Measurements from ENCODE around the gene GRID2. TPM values are rescaled to one million over a fixed set of nuclear protein-coding genes. Genes with fewer than 3 reads are reported as not detected.

Gene GRID2
- total RNA-seq, 1 donor from 2014 or later: 0.17 TPM

DNA sequence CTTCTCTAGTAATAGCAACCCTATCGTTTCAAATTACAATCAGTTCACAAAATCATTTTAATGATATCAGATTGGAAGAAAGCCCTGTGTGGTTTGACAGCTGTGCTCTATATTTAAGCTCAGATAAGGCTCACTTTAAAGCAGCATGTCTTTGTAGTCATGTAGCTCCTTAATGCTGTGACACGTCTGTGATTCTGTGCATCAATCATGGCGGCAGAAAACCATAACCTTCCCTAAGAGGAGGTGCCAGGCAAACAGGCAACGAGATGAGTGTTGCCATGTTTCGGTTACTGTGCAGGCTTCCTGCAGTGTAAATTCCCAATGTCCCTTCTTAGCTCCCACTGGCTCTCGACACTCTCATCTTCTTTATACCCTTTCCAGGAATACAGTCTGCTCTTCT lies 212.7 kb downstream of the GRID2 start:
- Mint-ChIP-seq H3K36me3 (no peaks in the 10 kb centered on the region), H3K27me3 (ENCODE audit: insufficient read depth, low read depth) (no peaks in the 10 kb centered on the region), H3K4me3 (no peak overlapping the region), H3K27ac (no peak overlapping the region), H3K9me3 (no peaks in the 10 kb centered on the region), H3K4me1 (peaks cover 11% of the 10 kb centered on the region)
- TF ChIP-seq CTCF (IDR thresholded peaks at IDR 0.05) (no peak), EZH2phosphoT487 (IDR thresholded peaks at IDR 0.05) (no peak), EZH2 (IDR thresholded peaks at IDR 0.05) (no peak)
- no peak overlapping the region for H2AFZ ChIP-seq (replicated peaks)
- H3K27ac ChIP-seq: no peak overlapping the region
- peaks cover 6% of the 10 kb centered on the region for H3F3A ChIP-seq (ENCODE audit: low read depth)
- DNase-seq (ENCODE audit: low spot score): no peak
- no peaks in the 10 kb centered on the region for H3K27me3 ChIP-seq
- no peak overlapping the region for H3K4me2 ChIP-seq
- no peaks in the 10 kb centered on the region for H3K9me3 ChIP-seq (ENCODE audit: low read depth)
- no peaks in the 10 kb centered on the region for H4K20me1 ChIP-seq (ENCODE audit: low read depth)
- H3K9ac ChIP-seq: no peak overlapping the region
- H3K36me3 ChIP-seq: no peaks in the 10 kb centered on the region
- H3K79me2 ChIP-seq (ENCODE audit: low read depth): no peaks in the 10 kb centered on the region
- no peak overlapping the region for H3K4me3 ChIP-seq
- H3K4me1 ChIP-seq: peaks cover 15% of the 10 kb centered on the region

DNA sequence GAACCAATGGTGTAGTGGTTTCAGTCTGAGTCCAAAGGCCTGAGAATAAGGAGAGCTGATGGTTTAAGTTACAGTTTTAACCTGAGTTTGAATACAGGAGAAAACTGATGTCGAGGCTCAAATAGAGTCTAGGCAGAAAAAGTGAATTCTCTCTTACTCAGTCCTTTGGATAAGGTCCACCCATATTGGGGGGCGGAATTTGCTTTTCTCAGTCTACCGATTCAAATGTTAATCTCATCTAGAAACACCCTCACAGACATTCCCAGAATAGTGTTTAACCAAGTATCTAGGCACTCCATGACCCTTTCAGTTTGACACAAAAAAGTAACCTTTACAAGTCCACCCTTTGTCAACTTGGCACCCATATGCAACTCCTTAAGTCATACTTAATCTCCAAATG lies 216.0 kb downstream of the GRID2 start:
- H2AFZ ChIP-seq (replicated peaks): no peak overlapping the region
- H3K4me2 ChIP-seq: no peak overlapping the region
- H3K4me1 ChIP-seq: peaks cover 18% of the 10 kb centered on the region
- DNase-seq (ENCODE audit: low spot score): no peak
- TF ChIP-seq CTCF (IDR thresholded peaks at IDR 0.05) (no peak), EZH2 (IDR thresholded peaks at IDR 0.05) (no peak), EZH2phosphoT487 (IDR thresholded peaks at IDR 0.05) (no peak)
- Mint-ChIP-seq H3K27ac (no peak overlapping the region), H3K4me3 (no peak overlapping the region), H3K9me3 (no peaks in the 10 kb centered on the region), H3K36me3 (no peaks in the 10 kb centered on the region), H3K27me3 (ENCODE audit: insufficient read depth, low read depth) (no peaks in the 10 kb centered on the region), H3K4me1 (peaks cover 7% of the 10 kb centered on the region)
- no peaks in the 10 kb centered on the region for H3K36me3 ChIP-seq
- H4K20me1 ChIP-seq (ENCODE audit: low read depth): no peaks in the 10 kb centered on the region
- no peaks in the 10 kb centered on the region for H3K79me2 ChIP-seq (ENCODE audit: low read depth)
- H3K9ac ChIP-seq: no peak overlapping the region
- peaks cover 6% of the 10 kb centered on the region for H3F3A ChIP-seq (ENCODE audit: low read depth)
- no peaks in the 10 kb centered on the region for H3K9me3 ChIP-seq (ENCODE audit: low read depth)
- no peaks in the 10 kb centered on the region for H3K27me3 ChIP-seq
- H3K27ac ChIP-seq: no peak overlapping the region
- H3K4me3 ChIP-seq: no peak overlapping the region

DNA sequence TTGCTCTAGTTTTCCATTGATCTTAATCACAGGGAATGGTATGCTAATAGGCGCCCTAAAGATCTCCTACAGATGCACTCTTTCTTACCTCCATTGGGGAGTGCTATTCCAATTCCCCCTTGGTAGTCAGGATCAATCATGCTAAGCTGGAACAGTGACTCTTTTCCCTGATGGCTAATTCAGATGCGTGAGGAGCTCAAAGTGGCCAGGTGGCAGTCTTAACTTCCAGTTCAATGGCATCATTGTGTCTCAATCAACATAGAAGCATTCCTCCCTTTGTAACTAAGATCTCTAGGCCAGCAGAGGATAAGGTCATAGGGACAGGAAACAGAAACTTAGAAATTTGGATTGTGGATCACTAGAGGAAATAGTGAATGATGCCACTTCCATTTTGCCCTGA lies 216.8 kb downstream of the GRID2 start:
- Histone ChIP-seq H3K27ac (no peak overlapping the region), H3K4me1 (peaks cover 18% of the 10 kb centered on the region), H3K9ac (no peak overlapping the region), H3K79me2 (ENCODE audit: low read depth) (no peaks in the 10 kb centered on the region), H3K4me3 (no peak overlapping the region), H3K4me2 (no peak overlapping the region), H3K36me3 (no peaks in the 10 kb centered on the region), H3F3A (ENCODE audit: low read depth) (peaks cover 6% of the 10 kb centered on the region), H3K27me3 (no peaks in the 10 kb centered on the region), H2AFZ (replicated peaks) (no peak overlapping the region), H3K9me3 (ENCODE audit: low read depth) (no peaks in the 10 kb centered on the region), H4K20me1 (ENCODE audit: low read depth) (no peaks in the 10 kb centered on the region)
- Mint-ChIP-seq H3K9me3 (no peaks in the 10 kb centered on the region), H3K27ac (no peak overlapping the region), H3K27me3 (ENCODE audit: insufficient read depth, low read depth) (no peaks in the 10 kb centered on the region), H3K36me3 (no peaks in the 10 kb centered on the region), H3K4me3 (no peak overlapping the region), H3K4me1 (peaks cover 5% of the 10 kb centered on the region)
- TF ChIP-seq CTCF (IDR thresholded peaks at IDR 0.05) (peak; percentile 45), EZH2 (IDR thresholded peaks at IDR 0.05) (no peak)
- peak; percentile 73 for DNase-seq (ENCODE audit: low spot score)
